Motor neuron (in vitro differentiated cells): ENCODE data around the gene TRAK1. TPM values are rescaled to one million over a fixed set of nuclear protein-coding genes. Genes with fewer than 3 reads are reported as not detected.

Source experiments
- ATAC-seq, 8 experiments: fragments of 200-7000 bp; cut with Tn5 transposase; replicated peaks in 6 of 8; 2 replicates each; pipeline ENCODE4 v1.8.0; 2021; ENCODE audit warnings: mild to moderate bottlenecking in 8 of 8, moderate library complexity in 8 of 8
- H3K27ac ChIP-seq, 2 donors: fragments of 250-450 bp; sonication (Bioruptor Pico); 2 replicates each; pipeline ENCODE4 v1.9.0; 2021; ENCODE audit warnings: antibody characterized with exemption in 2 of 2, mild to moderate bottlenecking in 2 of 2, moderate library complexity in 1 of 2
- H3K4me1 ChIP-seq, 2 donors: fragments of 250-450 bp; sonication (Bioruptor Pico); replicated peaks in 1 of 2; 2 replicates each; pipeline ENCODE4 v1.6.1; 2021; ENCODE audit warnings: antibody characterized with exemption in 2 of 2, mild to moderate bottlenecking in 2 of 2, moderate library complexity in 1 of 2
- H3K4me3 ChIP-seq, 5 donors: fragments of 250-450 bp; sonication (Bioruptor Pico); 2 replicates each; pipeline ENCODE4 v1.9.0; 2021; ENCODE audit warnings: antibody characterized with exemption in 5 of 5, mild to moderate bottlenecking in 5 of 5, moderate library complexity in 4 of 5
- WGBS, 10 experiments: fragments of 450-650 bp; shearing (Covaris generic); methylation state at CpG; one replicate each; pipeline ENCODE4 v1.0.0; 2022; 5-methylcytosine and 5-hydroxymethylcytosine counted together
- in situ Hi-C, 9 experiments: fragments of 400-800 bp; cut with MboI; loops; one replicate each; pipeline ENCODE4 v1.15.0; 2021; ENCODE audit warnings: low sequenced_read_pairs in 9 of 9, low pct_unique_long_range_greater_than_20kb in 2 of 9; ENCODE audit not compliant: unreplicated experiment in 9 of 9
- total RNA-seq, 8 experiments: library from RNA; unstranded; fragments of 300-600 nt; gene quantifications; 2 replicates each; pipeline versions ENCODE4 v1.2.3 to v1.2.4, GENCODE V29; 2022

TRAK1 gene
- total RNA-seq, 8 experiments from 2014 or later, result 20.2 to 46.5 (median 25.8) TPM

DNA sequence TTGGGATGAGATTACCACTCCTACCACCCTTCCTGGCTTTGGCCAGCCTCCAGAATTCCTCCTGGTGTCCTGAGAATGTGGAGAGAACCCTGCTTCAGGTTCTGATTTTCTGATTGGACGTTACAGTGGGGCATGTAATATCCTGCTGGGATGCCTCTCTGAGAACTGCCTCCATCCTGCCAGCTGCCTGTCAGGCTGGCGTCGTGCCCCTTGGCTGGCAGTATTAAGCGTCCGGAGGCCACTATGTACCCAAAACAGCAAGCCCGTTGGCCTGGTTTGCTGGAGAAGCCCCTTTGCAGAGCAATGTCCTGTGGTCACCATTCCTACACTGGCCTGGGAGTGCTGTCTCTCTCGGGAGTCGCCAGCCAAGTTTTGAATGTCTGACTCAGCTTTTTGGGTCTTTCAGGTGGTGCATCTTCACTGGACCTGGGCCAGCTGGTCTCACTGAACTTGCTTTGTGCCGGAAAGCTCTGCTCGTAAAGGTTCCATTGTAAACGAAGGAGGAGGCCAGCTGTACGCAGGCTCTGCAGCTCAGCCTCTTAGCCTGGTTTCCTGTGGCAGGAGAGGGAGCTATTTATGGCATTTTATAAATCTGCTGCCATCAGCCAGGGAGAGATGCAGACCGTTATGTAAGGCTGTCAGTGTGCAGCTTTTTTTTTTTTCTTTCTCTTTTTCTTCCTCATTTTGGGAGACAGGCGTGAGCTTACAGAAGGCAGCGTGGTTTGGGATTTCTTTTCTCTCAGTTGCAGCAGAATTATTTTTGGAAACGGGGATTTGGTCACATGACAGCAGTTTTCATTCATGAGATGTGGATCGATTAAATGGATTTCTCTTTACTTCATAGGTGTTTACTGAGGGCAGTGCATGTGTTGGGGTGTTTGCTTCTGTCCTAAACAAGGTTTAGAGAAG lies 19.0 kb upstream of the TRAK1 start:
- peak; percentile 76 to 97 (median 91) for ATAC-seq
- in situ Hi-C loops, result no loop called here
- 3 to 63% (median 32%) methylated on average over 1 to 14 of the region's 17 CpGs; no CpG with 5 or more reads in 1 of the 10 experiments for WGBS, 10 experiments
- H3K4me3 ChIP-seq, result peak overlapping the region; percentile 14 to 25 (median 18)
- peak overlapping the region; percentile 48 to 74 for H3K27ac ChIP-seq
- H3K4me1 ChIP-seq, result peaks cover 24 to 43% of the 10 kb centered on the region in 2 donors

DNA sequence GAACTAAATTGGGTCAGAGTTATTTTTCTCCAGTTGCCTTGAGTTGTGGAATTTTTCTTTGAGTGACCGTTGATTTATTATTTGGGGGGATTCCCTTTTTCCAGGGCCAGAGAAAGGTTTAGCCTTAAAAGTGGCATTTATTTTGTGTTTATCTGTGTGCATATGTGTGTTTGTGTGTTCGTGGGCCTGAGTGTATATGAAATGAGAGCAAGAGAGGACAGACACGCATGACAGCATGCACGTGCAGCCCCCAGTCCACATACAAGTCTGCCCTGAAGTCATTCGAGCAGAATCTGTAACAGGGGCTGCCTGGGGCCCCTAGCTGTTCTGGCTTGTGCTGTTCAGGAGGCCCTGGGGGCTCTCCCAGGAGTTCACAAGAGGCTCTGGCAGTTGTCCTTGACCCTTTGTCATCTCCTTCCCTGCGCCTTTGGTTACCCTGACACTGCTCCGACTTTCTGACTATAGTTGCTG lies 18.3 kb upstream of the TRAK1 start:
- peaks cover 24 to 38% of the 10 kb centered on the region in 2 donors for H3K4me1 ChIP-seq
- ATAC-seq, result peak in 5 of 8 experiments; percentile 6 to 37 (median 23)
- H3K27ac ChIP-seq, result peak overlapping the region; percentile 48 to 74
- peak overlapping the region in 3 of 5 donors; percentile 18 to 25 (median 22) for H3K4me3 ChIP-seq
- in situ Hi-C loops, result no loop called here
- 0 to 100% (median 34%) methylated on average over 1 to 5 of the region's 7 CpGs; no CpG with 5 or more reads in 2 of the 10 experiments for WGBS, 10 experiments

DNA sequence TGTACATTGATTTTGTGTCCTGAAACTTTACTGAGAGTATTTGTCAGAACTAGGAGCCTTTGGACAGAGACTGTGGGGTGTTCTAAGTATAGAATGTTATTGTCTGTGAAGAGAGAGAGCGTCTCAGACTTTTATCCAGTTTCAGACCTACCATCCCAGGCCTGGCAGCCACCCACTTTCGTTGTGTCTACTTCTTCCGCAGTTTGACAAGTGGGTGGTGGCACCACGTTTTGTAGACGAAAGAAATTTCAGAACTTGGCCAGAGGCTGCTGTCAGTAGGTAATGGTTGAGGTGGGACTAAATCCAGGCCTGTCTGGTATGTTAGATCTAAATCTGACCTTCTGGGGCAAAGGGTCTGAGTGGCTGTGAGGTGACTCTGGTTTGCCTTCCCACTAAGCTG lies 13.4 kb upstream of the TRAK1 start:
- WGBS, 10 experiments, result 82 to 100% (median 91%) methylated on average over 1 to 5 of the region's 5 CpGs; no CpG with 5 or more reads in 5 of the 10 experiments
- ATAC-seq, result no peak
- in situ Hi-C loops, result loop anchor here in 4 of 9 experiments (25.0 kb wide), 2 partner anchors 140 to 165 kb away; no protein-coding TSS in a partner anchor
- Histone ChIP-seq H3K4me1 (peaks cover 20 to 33% of the 10 kb centered on the region in 2 donors), H3K4me3 (no peak overlapping the region), H3K27ac (no peak overlapping the region)

DNA sequence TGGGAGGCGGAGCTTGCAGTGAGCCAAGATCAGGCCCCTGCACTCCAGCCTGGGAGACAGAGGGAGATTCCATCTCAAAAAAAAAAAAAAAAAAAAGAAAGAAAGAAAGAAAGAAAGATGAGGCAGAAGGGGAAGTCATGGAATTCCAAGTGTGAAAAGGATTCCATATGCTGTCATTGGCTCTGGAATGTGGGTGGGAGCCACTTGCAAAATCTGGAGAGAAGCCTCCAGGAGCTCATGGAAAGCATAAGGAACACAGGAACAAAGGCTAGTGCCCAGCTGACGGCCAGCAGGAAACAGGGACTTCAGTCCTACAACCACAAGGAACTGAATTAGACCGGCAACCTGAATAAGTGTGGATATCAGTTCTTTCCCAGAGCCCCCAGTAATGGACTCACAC lies 12.5 kb upstream of the TRAK1 start:
- in situ Hi-C loops, result loop anchor here in 4 of 9 experiments (25.0 kb wide), 2 partner anchors 141 to 166 kb away; no protein-coding TSS in a partner anchor
- H3K27ac ChIP-seq, result no peak overlapping the region
- ATAC-seq, result peak in 1 of 8 experiments; percentile 30
- WGBS, 10 experiments, result 80 to 100% (median 100%) methylated on average over 1 to 2 of the region's 3 CpGs; no CpG with 5 or more reads in 4 of the 10 experiments
- no peak overlapping the region for H3K4me3 ChIP-seq
- H3K4me1 ChIP-seq, result peaks cover 12 to 27% of the 10 kb centered on the region in 2 donors

DNA sequence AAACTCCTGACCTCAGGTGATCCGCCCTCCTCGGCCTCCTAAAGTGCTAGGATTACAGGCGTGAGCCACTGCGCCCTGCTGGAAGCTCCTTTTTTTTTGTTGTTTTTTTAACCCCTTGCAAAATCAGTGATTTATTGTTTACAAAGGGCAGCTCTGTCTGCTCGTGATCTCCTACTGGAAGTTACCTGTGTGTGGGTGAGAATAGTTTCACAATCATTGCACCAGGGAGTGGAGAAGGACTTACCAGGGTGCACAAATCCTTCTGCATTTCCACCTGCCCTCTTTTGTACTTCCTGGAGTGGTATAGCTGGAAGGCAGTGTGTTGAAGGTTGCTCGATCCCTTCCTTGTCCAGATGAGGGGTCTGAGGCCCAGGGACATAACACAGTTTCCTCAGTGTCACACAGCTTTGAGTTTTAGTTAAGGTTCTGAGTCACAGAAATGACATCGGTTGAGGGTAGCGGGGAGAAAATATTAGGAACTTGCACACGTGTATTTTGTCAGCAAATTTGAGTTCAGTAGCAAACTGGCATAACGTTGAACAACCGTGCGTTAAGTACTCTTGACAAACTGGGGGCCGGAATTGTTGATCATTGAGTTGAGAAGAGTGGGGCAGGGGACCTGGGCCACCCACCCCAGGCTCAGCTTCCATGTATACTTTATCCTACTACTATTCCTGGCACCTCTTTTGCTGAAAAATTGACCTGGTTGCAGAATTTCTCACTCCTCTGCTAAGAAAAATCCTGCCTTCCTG lies 11.3 kb upstream of the TRAK1 start:
- H3K27ac ChIP-seq, result no peak overlapping the region
- 61 to 100% (median 90%) methylated on average over 1 to 11 of the region's 13 CpGs; no CpG with 5 or more reads in 1 of the 10 experiments for WGBS, 10 experiments
- ATAC-seq, result no peak
- H3K4me3 ChIP-seq, result no peak overlapping the region
- in situ Hi-C loops, result loop anchor here in 4 of 9 experiments (25.0 kb wide), 2 partner anchors 143 to 168 kb away; no protein-coding TSS in a partner anchor
- peaks cover 8 to 21% of the 10 kb centered on the region in 2 donors for H3K4me1 ChIP-seq

DNA sequence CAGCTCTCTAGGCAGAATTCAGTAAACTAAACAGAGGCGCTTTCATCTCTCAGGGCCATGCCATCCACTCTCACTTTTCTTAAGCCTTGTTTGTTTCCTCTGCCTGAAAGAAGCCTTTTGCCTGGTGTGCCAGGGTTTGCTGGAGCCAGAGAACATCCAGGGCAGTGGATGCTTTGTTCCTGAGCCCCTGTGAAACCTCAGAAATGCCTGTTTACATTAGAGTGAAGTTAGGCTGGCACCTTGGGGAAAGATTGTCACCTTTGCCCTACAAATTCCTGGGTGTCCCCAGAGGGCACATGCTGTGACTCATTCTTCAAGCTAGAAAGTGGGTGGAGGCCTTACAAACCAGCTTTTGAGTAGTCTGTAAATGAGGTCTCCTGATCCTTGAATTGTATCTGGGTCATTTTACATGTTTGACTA lies 10.7 kb upstream of the TRAK1 start:
- H3K4me1 ChIP-seq, result peaks cover 8 to 21% of the 10 kb centered on the region in 2 donors
- H3K27ac ChIP-seq, result no peak overlapping the region
- ATAC-seq, result peak in 7 of 8 experiments; percentile 14 to 95 (median 79)
- no peak overlapping the region for H3K4me3 ChIP-seq
- in situ Hi-C loops, result loop anchor here in 4 of 9 experiments (25.0 kb wide), 2 partner anchors 143 to 168 kb away; no protein-coding TSS in a partner anchor
- 14 to 100% (median 67%) methylated on average over 1 of the region's 1 CpG; no CpG with 5 or more reads in 5 of the 10 experiments for WGBS, 10 experiments

DNA sequence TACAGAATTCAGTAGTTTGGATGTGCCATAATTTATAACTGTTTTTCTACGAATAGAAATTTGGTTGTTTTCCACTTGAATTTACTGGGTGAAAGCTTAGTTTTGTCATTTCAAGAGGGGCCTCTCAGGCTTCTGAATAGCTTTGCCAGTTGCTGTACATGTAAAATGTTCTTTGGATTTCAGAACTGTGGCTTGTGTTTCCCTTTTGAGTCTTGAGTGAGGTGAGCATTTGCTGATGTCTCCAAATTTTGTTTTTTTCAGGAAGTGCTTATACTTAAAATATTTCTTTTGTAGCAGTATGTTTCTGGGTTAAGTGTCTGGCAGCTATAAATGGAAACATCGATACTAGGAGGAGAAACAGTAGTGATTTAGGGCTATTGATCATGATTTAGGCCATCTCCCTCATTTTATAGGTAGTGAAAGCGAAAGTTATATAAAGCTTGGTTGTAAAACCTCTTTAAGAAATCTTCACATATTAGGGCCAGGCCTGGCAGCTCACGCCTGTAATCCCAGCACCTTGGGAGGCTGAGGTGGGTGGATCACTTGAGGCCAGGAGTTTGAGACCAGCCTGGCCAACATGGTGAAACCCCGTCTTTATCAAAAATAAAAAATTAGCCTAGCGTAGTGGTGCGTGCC lies 9.2 kb upstream of the TRAK1 start:
- Histone ChIP-seq H3K27ac (no peak overlapping the region), H3K4me1 (peaks cover 8 to 21% of the 10 kb centered on the region in 2 donors), H3K4me3 (no peak overlapping the region)
- in situ Hi-C loops, result loop anchor here in 4 of 9 experiments (25.0 kb wide), 2 partner anchors 145 to 170 kb away; no protein-coding TSS in a partner anchor
- ATAC-seq, result no peak
- WGBS, 10 experiments, result 58 to 100% (median 84%) methylated on average over 1 to 6 of the region's 7 CpGs

DNA sequence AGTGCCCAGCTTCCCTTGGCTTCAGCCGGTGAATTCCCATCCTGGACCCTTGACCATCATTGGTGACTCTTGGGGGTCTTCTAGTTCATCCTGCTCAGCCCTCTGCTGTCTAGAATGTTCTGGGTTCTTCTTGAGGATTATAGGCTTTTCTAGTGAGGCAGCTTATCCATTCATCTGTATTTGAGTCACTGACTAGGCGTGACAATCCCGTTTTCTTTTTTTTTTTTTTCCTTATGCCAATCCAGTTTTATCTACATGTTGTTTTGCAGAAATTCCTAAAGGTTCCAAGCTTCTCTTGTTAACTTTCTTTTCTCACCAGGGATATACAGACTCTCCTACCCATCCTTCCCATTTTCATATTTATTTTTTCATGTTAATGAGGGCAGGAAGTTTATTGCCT lies 6.6 kb upstream of the TRAK1 start:
- Histone ChIP-seq H3K27ac (no peak overlapping the region), H3K4me1 (peaks cover 8 to 24% of the 10 kb centered on the region in 2 donors), H3K4me3 (no peak overlapping the region)
- in situ Hi-C loops, result loop anchor here in 4 of 9 experiments (25.0 kb wide), 2 partner anchors 147 to 172 kb away; no protein-coding TSS in a partner anchor
- ATAC-seq, result no peak
- WGBS, 10 experiments, result 52 to 100% (median 90%) methylated on average over 1 to 3 of the region's 3 CpGs; no CpG with 5 or more reads in 1 of the 10 experiments

DNA sequence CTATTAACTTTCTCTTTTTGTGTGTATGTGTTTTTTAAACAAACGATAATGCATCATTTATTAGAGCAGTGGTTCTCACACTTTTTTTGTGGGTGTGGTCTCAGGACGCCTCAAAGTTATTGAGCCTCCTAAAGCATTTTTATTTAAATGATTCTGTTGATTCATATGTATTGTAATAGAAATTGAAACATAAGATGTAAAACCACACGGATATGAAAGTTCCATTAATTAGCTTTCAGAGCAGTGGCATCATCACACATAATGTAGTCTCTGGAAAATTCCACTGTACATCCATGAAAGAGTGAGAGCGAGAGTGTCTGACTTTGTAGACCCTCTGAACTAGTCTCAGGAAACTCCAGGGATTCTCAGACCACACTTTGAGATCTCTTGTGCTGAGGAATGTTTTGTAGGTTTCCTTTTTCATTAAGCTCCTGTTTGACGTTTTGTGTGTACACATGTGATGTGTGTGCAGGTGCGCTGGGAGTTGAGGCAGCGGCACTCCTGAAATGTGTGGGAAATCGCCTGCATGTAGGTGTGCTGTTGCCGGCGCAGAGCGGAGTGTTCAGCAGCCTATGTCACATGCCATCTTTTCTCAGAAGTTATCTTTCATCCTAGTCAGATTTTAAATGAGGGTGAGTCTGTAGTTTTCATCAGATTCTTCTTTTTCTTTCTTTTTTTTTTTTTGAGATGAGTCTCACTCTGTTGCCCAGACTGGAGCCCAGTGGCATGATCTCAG lies 5.3 kb upstream of the TRAK1 start:
- Histone ChIP-seq H3K4me3 (no peak overlapping the region), H3K4me1 (peaks cover 8 to 16% of the 10 kb centered on the region in 2 donors), H3K27ac (no peak overlapping the region)
- ATAC-seq, result no peak
- in situ Hi-C loops, result loop anchor here in 4 of 9 experiments (25.0 kb wide), 2 partner anchors 149 to 174 kb away; no protein-coding TSS in a partner anchor
- 69 to 96% (median 86%) methylated on average over 4 to 10 of the region's 11 CpGs for WGBS, 10 experiments

DNA sequence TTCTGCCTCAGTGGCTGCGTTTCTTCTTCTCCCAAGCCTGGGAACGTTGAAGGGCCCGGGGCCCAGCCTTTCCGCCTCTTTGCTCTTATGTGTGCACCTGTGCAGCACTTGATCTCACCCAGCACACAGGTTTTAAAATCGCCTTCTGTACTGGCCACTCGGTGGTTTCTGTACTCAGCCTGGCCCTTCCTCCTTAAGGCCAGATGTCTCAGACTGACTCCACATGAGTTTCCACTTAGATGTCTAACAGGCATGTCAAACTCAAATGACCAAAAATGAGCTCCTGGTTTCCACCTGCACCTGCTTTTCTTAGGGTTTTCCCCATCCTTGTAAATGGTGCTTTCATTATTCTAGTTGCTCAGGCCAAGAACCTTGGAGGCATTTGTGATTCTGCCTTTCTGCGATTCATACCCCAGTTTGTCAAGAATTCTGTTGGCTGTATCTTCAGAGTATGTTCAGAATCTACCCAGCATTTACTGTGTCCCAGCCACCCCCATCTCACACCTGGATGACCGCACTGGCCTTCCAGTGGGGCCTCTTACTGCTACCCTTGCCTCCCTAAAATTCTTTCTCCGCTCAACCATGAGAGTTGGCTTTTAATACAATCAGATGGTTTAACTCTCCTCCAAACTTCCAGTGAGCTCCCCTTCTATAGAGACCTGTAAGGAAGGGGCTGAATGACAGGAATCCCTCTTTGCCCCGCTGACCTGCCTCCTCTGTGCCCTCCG lies 2.2 kb upstream of the TRAK1 start:
- Histone ChIP-seq H3K4me3 (no peak overlapping the region), H3K27ac (no peak overlapping the region), H3K4me1 (peaks cover 2 to 3% of the 10 kb centered on the region in 2 donors)
- WGBS, 10 experiments, result 89 to 100% (median 97%) methylated on average over 1 to 8 of the region's 11 CpGs; no CpG with 5 or more reads in 1 of the 10 experiments
- ATAC-seq, result no peak
- in situ Hi-C loops, result loop anchor here in 4 of 9 experiments (25.0 kb wide), 2 partner anchors 152 to 177 kb away; no protein-coding TSS in a partner anchor

DNA sequence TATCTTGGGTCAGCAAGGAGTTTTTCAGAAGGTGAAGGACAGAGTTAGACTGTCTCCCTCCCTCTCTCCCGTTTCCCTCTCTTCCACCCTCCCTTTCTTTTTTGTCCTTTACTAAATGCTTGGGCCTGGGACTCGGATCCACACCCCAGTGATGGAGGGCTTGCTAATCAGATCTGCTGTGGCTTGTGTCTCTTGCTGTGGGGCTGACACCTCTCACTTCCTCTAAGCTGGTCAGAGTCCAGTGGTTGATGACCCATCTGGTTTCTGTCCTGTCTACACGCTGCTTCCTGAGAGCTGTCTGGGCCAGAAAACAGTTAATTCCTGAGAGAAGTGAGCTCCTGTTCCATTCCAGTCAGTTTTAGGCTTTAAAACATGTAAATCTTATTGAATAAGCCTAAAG lies 849 bp downstream of the TRAK1 start:
- Histone ChIP-seq H3K27ac (no peak overlapping the region), H3K4me3 (no peak overlapping the region), H3K4me1 (peaks cover 5 to 9% of the 10 kb centered on the region in 2 donors)
- 40 to 100% (median 80%) methylated on average over 1 to 2 of the region's 3 CpGs; no CpG with 5 or more reads in 3 of the 10 experiments for WGBS, 10 experiments
- in situ Hi-C loops, result loop anchor here in 4 of 9 experiments (25.0 kb wide), 2 partner anchors 155 to 180 kb away; no protein-coding TSS in a partner anchor
- no peak for ATAC-seq
